Astrocyte (in vitro differentiated cells and primary cell): ENCODE data around the gene GRAMD1B.

Experiments used
- CTCF ChIP-seq: IDR thresholded peaks from 2 replicates; pipeline ENCODE4 v1.5.1; 2011; ENCODE audit warnings: low read depth, mild to moderate bottlenecking, inconsistent platforms, low read length, moderate library complexity; ENCODE audit not compliant: insufficient read depth
- EZH2 ChIP-seq: IDR thresholded peaks from 2 replicates; pipeline ENCODE4 v1.6.1; 2012; ENCODE audit warnings: mild to moderate bottlenecking, low read length, inconsistent platforms; ENCODE audit not compliant: insufficient read depth

GRCh38 chr11:123523539-123523938, 93.5 kb downstream of the GRAMD1B start:
- TF ChIP-seq CTCF (no peak), EZH2 (no peak)
